Fibroblast of lung (primary cell): ENCODE data around the gene LDHB.

Experiments used
- EZH2 ChIP-seq: IDR thresholded peaks from 2 replicates; pipeline ENCODE4 v1.5.1; 2012; ENCODE audit warnings: low read length, control low read depth, mild to moderate bottlenecking; ENCODE audit errors: missing control alignments
- TF ChIP-seq, protein P1 (sequence below), 2 donors: IDR thresholded peaks in 1 of 2; conservative IDR thresholded peaks in 1 of 2; 1 replicate in 1 of 2; 2 replicates in 1 of 2; pipeline ENCODE4 v1.5.1; 2011 to 2012; ENCODE audit warnings: low read length in 2 of 2, control low read depth in 1 of 2, inconsistent platforms in 1 of 2, low read depth in 1 of 2, mild to moderate bottlenecking in 1 of 2

DNA sequence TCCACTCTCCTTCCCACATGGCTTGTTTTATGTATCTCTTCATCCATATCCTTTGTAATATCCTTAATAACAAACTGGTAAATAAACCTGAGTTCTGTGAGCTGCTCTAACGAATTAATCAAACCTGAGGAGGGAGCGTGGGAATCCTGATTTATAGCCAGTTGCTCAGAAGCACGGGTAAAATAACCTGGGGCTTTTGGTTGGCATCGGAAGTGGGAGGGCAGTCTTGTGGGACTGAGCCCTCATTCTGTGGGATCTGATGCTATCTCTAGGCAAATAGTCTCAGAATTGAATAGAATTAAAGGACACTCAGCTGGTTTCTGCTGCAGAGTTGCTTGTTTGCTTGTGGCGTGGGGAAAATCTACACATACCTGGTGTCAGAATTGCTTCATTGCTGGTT, 17.5 kb upstream of the LDHB start:
- no peak for TF ChIP-seq EZH2
- TF ChIP-seq, protein P1, sequence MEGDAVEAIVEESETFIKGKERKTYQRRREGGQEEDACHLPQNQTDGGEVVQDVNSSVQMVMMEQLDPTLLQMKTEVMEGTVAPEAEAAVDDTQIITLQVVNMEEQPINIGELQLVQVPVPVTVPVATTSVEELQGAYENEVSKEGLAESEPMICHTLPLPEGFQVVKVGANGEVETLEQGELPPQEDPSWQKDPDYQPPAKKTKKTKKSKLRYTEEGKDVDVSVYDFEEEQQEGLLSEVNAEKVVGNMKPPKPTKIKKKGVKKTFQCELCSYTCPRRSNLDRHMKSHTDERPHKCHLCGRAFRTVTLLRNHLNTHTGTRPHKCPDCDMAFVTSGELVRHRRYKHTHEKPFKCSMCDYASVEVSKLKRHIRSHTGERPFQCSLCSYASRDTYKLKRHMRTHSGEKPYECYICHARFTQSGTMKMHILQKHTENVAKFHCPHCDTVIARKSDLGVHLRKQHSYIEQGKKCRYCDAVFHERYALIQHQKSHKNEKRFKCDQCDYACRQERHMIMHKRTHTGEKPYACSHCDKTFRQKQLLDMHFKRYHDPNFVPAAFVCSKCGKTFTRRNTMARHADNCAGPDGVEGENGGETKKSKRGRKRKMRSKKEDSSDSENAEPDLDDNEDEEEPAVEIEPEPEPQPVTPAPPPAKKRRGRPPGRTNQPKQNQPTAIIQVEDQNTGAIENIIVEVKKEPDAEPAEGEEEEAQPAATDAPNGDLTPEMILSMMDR (conservative IDR thresholded peaks at IDR 0.05 in 1 of 2, IDR thresholded peaks at IDR 0.05 in 1 of 2; ENCODE audit: low read depth in 1 of 2, low read length in 2 of 2), result no peak
